OCI-LY1 (cell line): ENCODE results near the gene DIAPH3.

ENCODE experiments used
- H2AFZ ChIP-seq: fragments of 200-600 bp; sonication (generic), shearing (Covaris generic); 2 replicates; pipeline ENCODE4 v1.6.0; 2014; ENCODE audit warnings: antibody characterized with exemption, mild to moderate bottlenecking, low read length
- H3F3A ChIP-seq: fragments of 200-600 bp; sonication (generic), shearing (Covaris generic); 2 replicates; pipeline ENCODE4 v1.6.0; 2014; ENCODE audit warnings: mild to moderate bottlenecking, antibody characterized with exemption, low read length, moderate library complexity; ENCODE audit not compliant: insufficient read depth
- H3K27ac ChIP-seq: fragments of 200-600 bp; sonication (generic); 2 replicates; pipeline ENCODE4 v1.5.1; 2014; ENCODE audit warnings: low read length, mixed run types, mild to moderate bottlenecking, low read depth; ENCODE audit not compliant: poor library complexity, severe bottlenecking
- H3K27me3 ChIP-seq: fragments of 200-600 bp; sonication (generic); 2 replicates; pipeline ENCODE4 v1.6.0; 2014; ENCODE audit warnings: antibody characterized with exemption, mild to moderate bottlenecking, low read length, moderate library complexity; ENCODE audit not compliant: insufficient read depth
- H3K36me3 ChIP-seq: fragments of 200-600 bp; sonication (generic); 2 replicates; pipeline ENCODE4 v1.6.1; 2014; ENCODE audit warnings: mild to moderate bottlenecking, antibody characterized with exemption, low read length, moderate library complexity, mixed read lengths; ENCODE audit not compliant: insufficient read depth
- H3K4me1 ChIP-seq: fragments of 200-600 bp; sonication (generic); 2 replicates; pipeline ENCODE4 v1.5.1; 2014; ENCODE audit warnings: mild to moderate bottlenecking, low read length, moderate library complexity; ENCODE audit not compliant: insufficient read depth, severe bottlenecking
- H3K4me2 ChIP-seq: fragments of 200-600 bp; sonication (generic), shearing (Covaris generic); 2 replicates; pipeline ENCODE4 v1.6.1; 2014; ENCODE audit warnings: low read length
- H3K4me3 ChIP-seq: fragments of 200-600 bp; sonication (generic); 2 replicates; pipeline ENCODE4 v1.5.1; 2014; ENCODE audit warnings: low read length, low read depth, mild to moderate bottlenecking, mixed read lengths; ENCODE audit not compliant: poor library complexity, severe bottlenecking
- H3K79me2 ChIP-seq: fragments of 200-600 bp; shearing (Covaris generic); 2 replicates; pipeline ENCODE4 v1.6.1; 2016; ENCODE audit warnings: mixed run types, low read length, mixed read lengths; ENCODE audit not compliant: insufficient read depth
- H3K9ac ChIP-seq: fragments of 200-600 bp; sonication (generic), shearing (Covaris generic); 2 replicates; pipeline ENCODE4 v1.6.1; 2014; ENCODE audit warnings: mild to moderate bottlenecking, low read length, mixed read lengths
- H3K9me2 ChIP-seq: fragments of 200-600 bp; sonication (generic), shearing (Covaris generic); 2 replicates; pipeline ENCODE4 v1.6.1; 2014; ENCODE audit warnings: low read depth, mild to moderate bottlenecking, low read length, mixed read lengths
- H3K9me3 ChIP-seq: fragments of 200-600 bp; shearing (Covaris generic); 2 replicates; pipeline ENCODE4 v1.6.1; 2014; ENCODE audit warnings: low read length, mixed read lengths
- H4K20me1 ChIP-seq: fragments of 200-600 bp; sonication (generic), shearing (Covaris generic); 2 replicates; pipeline ENCODE4 v1.6.0; 2016; ENCODE audit warnings: mild to moderate bottlenecking, low read length; ENCODE audit not compliant: insufficient read depth
- EZH2 ChIP-seq: fragments of 200-600 bp; sonication (generic), shearing (Covaris generic); IDR thresholded peaks from 2 replicates; pipeline ENCODE4 v1.8.0; 2017; ENCODE audit warnings: borderline replicate concordance, mixed run types, mild to moderate bottlenecking, antibody characterized with exemption, low read length, moderate library complexity, mixed read lengths
- TF ChIP-seq, protein P1 (sequence below): fragments of 200-600 bp; sonication (generic), shearing (Covaris generic); IDR thresholded peaks from 2 replicates; pipeline ENCODE4 v1.5.1; 2017; ENCODE audit warnings: mild to moderate bottlenecking, antibody characterized with exemption, low read length, moderate library complexity, mixed read lengths

The DIAPH3 gene

GRCh38 chr13:60109285-60109684 is 54.4 kb downstream of the DIAPH3 start:
- Histone ChIP-seq H3F3A (no peaks in the 10 kb centered on the region), H3K27me3 (no peaks in the 10 kb centered on the region), H2AFZ (no peak overlapping the region), H3K9me2 (no peaks in the 10 kb centered on the region), H3K27ac (no peak overlapping the region), H3K9ac (no peak overlapping the region), H3K36me3 (peaks cover 42% of the 10 kb centered on the region), H4K20me1 (no peaks in the 10 kb centered on the region), H3K4me3 (no peak overlapping the region), H3K79me2 (no peaks in the 10 kb centered on the region), H3K4me2 (no peak overlapping the region), H3K4me1 (no peaks in the 10 kb centered on the region), H3K9me3 (0 out of 2 replicates have a peak, but pooled peaks cover under 1% of the 10 kb centered on the region)
- TF ChIP-seq, protein P1, sequence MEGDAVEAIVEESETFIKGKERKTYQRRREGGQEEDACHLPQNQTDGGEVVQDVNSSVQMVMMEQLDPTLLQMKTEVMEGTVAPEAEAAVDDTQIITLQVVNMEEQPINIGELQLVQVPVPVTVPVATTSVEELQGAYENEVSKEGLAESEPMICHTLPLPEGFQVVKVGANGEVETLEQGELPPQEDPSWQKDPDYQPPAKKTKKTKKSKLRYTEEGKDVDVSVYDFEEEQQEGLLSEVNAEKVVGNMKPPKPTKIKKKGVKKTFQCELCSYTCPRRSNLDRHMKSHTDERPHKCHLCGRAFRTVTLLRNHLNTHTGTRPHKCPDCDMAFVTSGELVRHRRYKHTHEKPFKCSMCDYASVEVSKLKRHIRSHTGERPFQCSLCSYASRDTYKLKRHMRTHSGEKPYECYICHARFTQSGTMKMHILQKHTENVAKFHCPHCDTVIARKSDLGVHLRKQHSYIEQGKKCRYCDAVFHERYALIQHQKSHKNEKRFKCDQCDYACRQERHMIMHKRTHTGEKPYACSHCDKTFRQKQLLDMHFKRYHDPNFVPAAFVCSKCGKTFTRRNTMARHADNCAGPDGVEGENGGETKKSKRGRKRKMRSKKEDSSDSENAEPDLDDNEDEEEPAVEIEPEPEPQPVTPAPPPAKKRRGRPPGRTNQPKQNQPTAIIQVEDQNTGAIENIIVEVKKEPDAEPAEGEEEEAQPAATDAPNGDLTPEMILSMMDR: no peak
- TF ChIP-seq EZH2: no peak

- H3K36me3 ChIP-seq: peaks cover 37% of the 10 kb centered on the region
- no peak overlapping the region for H3K4me3 ChIP-seq
- H3K79me2 ChIP-seq: no peaks in the 10 kb centered on the region
These were observed 55.1 kb downstream of the DIAPH3 start for GRCh38 chr13:60108589-60108988.

DNA sequence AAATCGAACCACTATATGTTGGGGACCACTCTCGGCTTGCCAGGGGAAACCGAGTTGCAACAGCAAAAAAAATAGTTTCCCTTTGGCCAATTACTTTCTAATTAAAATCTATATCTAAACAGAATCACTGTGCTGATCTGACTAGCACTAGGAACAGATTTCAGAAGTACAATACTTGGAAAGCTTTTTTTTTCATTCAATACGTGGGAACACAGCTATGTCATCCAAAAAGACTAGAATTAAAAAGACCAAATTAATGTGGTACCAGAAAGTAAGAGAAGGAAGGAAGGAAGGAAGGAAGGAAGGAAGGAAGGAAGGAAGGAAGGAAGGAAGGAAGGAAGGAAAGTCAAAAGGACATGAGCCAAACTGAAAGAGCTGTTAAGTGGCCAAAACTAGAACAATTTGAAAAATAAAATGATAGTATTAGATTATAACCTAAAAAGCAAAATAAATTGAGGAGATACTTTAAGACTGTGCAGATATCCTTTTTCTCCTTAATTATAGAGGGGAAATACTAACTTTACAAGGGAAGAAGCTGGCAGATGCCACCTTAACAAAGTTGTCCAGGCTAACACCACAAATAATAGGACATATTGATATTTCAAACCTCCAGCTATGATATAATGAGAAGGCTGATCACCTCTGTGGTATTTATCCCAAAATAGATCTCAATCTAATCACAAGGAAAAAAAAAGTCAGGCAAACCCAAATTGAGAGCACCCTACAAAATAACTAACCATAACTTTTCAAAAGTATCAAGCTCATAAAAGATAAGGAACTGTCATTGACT is 63.9 kb downstream of the DIAPH3 start:
- H3F3A ChIP-seq: no peaks in the 10 kb centered on the region
- H3K27ac ChIP-seq: no peak overlapping the region
- no peak overlapping the region for H2AFZ ChIP-seq
- H3K9ac ChIP-seq: no peak overlapping the region
- no peak overlapping the region for H3K4me2 ChIP-seq
- TF ChIP-seq EZH2: no peak
- TF ChIP-seq, protein P1: no peak
- H3K36me3 ChIP-seq: peaks cover 22% of the 10 kb centered on the region
- H3K79me2 ChIP-seq: no peaks in the 10 kb centered on the region
- H4K20me1 ChIP-seq: no peaks in the 10 kb centered on the region
- no peak overlapping the region for H3K4me3 ChIP-seq
- no peaks in the 10 kb centered on the region for H3K9me3 ChIP-seq
- no peaks in the 10 kb centered on the region for H3K4me1 ChIP-seq
- no peaks in the 10 kb centered on the region for H3K27me3 ChIP-seq
- H3K9me2 ChIP-seq: no peaks in the 10 kb centered on the region

More at GRCh38 chr13:60108589-60108988, 55.1 kb downstream of the DIAPH3 start:
- Histone ChIP-seq H3K27ac (no peak overlapping the region), H3K4me2 (no peak overlapping the region), H2AFZ (no peak overlapping the region), H3K9me2 (no peaks in the 10 kb centered on the region), H4K20me1 (no peaks in the 10 kb centered on the region), H3K9ac (no peak overlapping the region), H3K27me3 (no peaks in the 10 kb centered on the region), H3K9me3 (no peaks in the 10 kb centered on the region), H3K4me1 (no peaks in the 10 kb centered on the region), H3F3A (no peaks in the 10 kb centered on the region)
- TF ChIP-seq, protein P1: no peak
- TF ChIP-seq EZH2: no peak
